Neural cell (in vitro differentiated cells): ENCODE data around the gene ALKBH3.

Experiments
- CTCF ChIP-seq: fragments of 450-650 bp; IDR thresholded peaks from 2 replicates; pipeline ENCODE4 v1.5.1; 2014; ENCODE audit warnings: antibody characterized with exemption, mild to moderate bottlenecking, moderate library complexity; ENCODE audit not compliant: poor library complexity, severe bottlenecking
- EP300 ChIP-seq: fragments of 450-650 bp; conservative IDR thresholded peaks from 2 replicates; pipeline ENCODE4 v1.6.1; 2014; ENCODE audit warnings: antibody characterized with exemption, mild to moderate bottlenecking, moderate library complexity; ENCODE audit not compliant: poor library complexity, severe bottlenecking
- EZH2 ChIP-seq: fragments of 200-600, 300-800 bp; shearing (Covaris generic), sonication (generic); IDR thresholded peaks from 2 replicates; pipeline ENCODE4 v1.6.1; 2014; ENCODE audit warnings: antibody characterized with exemption, low read length, borderline replicate concordance, mild to moderate bottlenecking; ENCODE audit not compliant: insufficient read depth, poor library complexity, severe bottlenecking
- MXI1 ChIP-seq: fragments of 450-650 bp; conservative IDR thresholded peaks from 2 replicates; pipeline ENCODE4 v1.6.1; 2014; ENCODE audit warnings: antibody characterized with exemption, mild to moderate bottlenecking; ENCODE audit not compliant: poor library complexity, severe bottlenecking
- POLR2AphosphoS5 ChIP-seq: IDR thresholded peaks from 2 replicates; pipeline ENCODE4 v1.6.1; 2012
- RAD21 ChIP-seq: fragments of 450-650 bp; conservative IDR thresholded peaks from 2 replicates; pipeline ENCODE4 v1.6.1; 2014; ENCODE audit warnings: antibody characterized with exemption, mild to moderate bottlenecking, moderate library complexity
- REST ChIP-seq: IDR thresholded peaks from 2 replicates; pipeline ENCODE4 v1.6.1; 2012; ENCODE audit warnings: borderline replicate concordance
- SMC3 ChIP-seq: fragments of 450-650 bp; conservative IDR thresholded peaks from 2 replicates; pipeline ENCODE4 v1.6.1; 2014; ENCODE audit warnings: antibody characterized with exemption, mild to moderate bottlenecking, moderate library complexity; ENCODE audit not compliant: poor library complexity

- TF ChIP-seq CTCF: no peak
- TF ChIP-seq SMC3: no peak
- TF ChIP-seq REST: no peak
- no peak for TF ChIP-seq EZH2
- TF ChIP-seq EP300: no peak
- no peak for TF ChIP-seq POLR2AphosphoS5
- no peak for TF ChIP-seq MXI1
- no peak for TF ChIP-seq RAD21
Observed at GRCh38 chr11:43834286-43834685, 46.3 kb upstream of the ALKBH3 start.
